Trophoblast cell (in vitro differentiated cells and primary cell): ENCODE measurements around the gene ATP8A2.

Experiments
- DNase-seq, 2 donors: peaks; one replicate each; pipeline ENCODE4 v3.0.0-alpha.2; 2016
- H2AFZ ChIP-seq: 2 replicates; pipeline ENCODE4 v1.6.1; 2013; ENCODE audit warnings: low read length, moderate library complexity, mild to moderate bottlenecking; ENCODE audit not compliant: insufficient read depth, poor library complexity
- H2AK5ac ChIP-seq: 2 replicates; pipeline ENCODE4 v1.6.1; 2013; ENCODE audit warnings: mild to moderate bottlenecking, low read length
- H2BK120ac ChIP-seq: 2 replicates; pipeline ENCODE4 v1.6.1; 2013; ENCODE audit warnings: low read length, mild to moderate bottlenecking, moderate library complexity; ENCODE audit not compliant: insufficient read depth, poor library complexity
- H2BK12ac ChIP-seq: 2 replicates; pipeline ENCODE4 v1.6.1; 2013; ENCODE audit warnings: mild to moderate bottlenecking, low read length, moderate library complexity
- H2BK5ac ChIP-seq: 2 replicates; pipeline ENCODE4 v1.6.1; 2013; ENCODE audit warnings: low read length, low read depth, moderate library complexity, mild to moderate bottlenecking; ENCODE audit not compliant: poor library complexity
- H3K14ac ChIP-seq: 2 replicates; pipeline ENCODE4 v1.6.1; 2013; ENCODE audit warnings: mild to moderate bottlenecking, low read length
- H3K18ac ChIP-seq: 2 replicates; pipeline ENCODE4 v1.6.1; 2013; ENCODE audit warnings: mild to moderate bottlenecking, low read length
- H3K23ac ChIP-seq: 2 replicates; pipeline ENCODE4 v1.6.1; 2013; ENCODE audit warnings: low read length
- H3K27ac ChIP-seq: 2 replicates; pipeline ENCODE4 v1.5.1; 2013; ENCODE audit warnings: low read depth, mild to moderate bottlenecking, inconsistent platforms, low read length, moderate library complexity
- H3K27me3 ChIP-seq: 2 replicates; pipeline ENCODE4 v1.6.1; 2013; ENCODE audit warnings: inconsistent platforms, mild to moderate bottlenecking, low read length, moderate library complexity; ENCODE audit not compliant: insufficient read depth
- H3K36me3 ChIP-seq, 2 experiments: 1 replicate in 1 of 2; 2 replicates in 1 of 2; pipeline ENCODE4 v1.6.1; 2013; ENCODE audit warnings: low read length in 2 of 2, mild to moderate bottlenecking in 2 of 2, moderate library complexity in 1 of 2; ENCODE audit not compliant: insufficient read depth in 2 of 2, control insufficient read depth in 1 of 2
- H3K4ac ChIP-seq: 2 replicates; pipeline ENCODE4 v1.6.1; 2013; ENCODE audit warnings: low read depth, mild to moderate bottlenecking, low read length, moderate library complexity
- H3K4me1 ChIP-seq, 2 experiments: 1 replicate in 1 of 2; 2 replicates in 1 of 2; pipeline ENCODE4 v1.6.1; 2013; ENCODE audit warnings: low read length in 2 of 2, mild to moderate bottlenecking in 2 of 2, moderate library complexity in 1 of 2; ENCODE audit not compliant: insufficient read depth in 2 of 2, control insufficient read depth in 1 of 2
- H3K4me2 ChIP-seq: 2 replicates; pipeline ENCODE4 v1.6.1; 2013; ENCODE audit warnings: inconsistent platforms, mild to moderate bottlenecking, low read length, moderate library complexity
- H3K4me3 ChIP-seq: 2 replicates; pipeline ENCODE4 v1.5.1; 2013; ENCODE audit warnings: mild to moderate bottlenecking, low read depth, low read length, inconsistent platforms
- H3K79me1 ChIP-seq: one replicate; pipeline ENCODE4 v1.6.1; 2013; ENCODE audit warnings: low read length
- H3K79me2 ChIP-seq: 2 replicates; pipeline ENCODE4 v1.6.1; 2013; ENCODE audit warnings: low read length, mild to moderate bottlenecking; ENCODE audit not compliant: control insufficient read depth, insufficient read depth, poor library complexity
- H3K9ac ChIP-seq: 2 replicates; pipeline ENCODE4 v1.6.1; 2013; ENCODE audit warnings: mild to moderate bottlenecking, low read length
- H3K9me3 ChIP-seq: 2 replicates; pipeline ENCODE4 v1.6.1; 2013; ENCODE audit warnings: low read depth, mild to moderate bottlenecking, control low read depth, inconsistent platforms, low read length; ENCODE audit not compliant: insufficient read depth
- H4K12ac ChIP-seq: 2 replicates; pipeline ENCODE4 v1.6.1; 2013; ENCODE audit warnings: low read depth, mild to moderate bottlenecking, low read length, moderate library complexity
- H4K8ac ChIP-seq: 2 replicates; pipeline ENCODE4 v1.6.1; 2013; ENCODE audit warnings: low read depth, mild to moderate bottlenecking, low read length, moderate library complexity
- H4K91ac ChIP-seq: one replicate; pipeline ENCODE4 v1.6.1; 2013; ENCODE audit warnings: low read depth, mild to moderate bottlenecking, low read length, moderate library complexity
- whole genome bisulfite sequencing: extraction: QIAGEN DNeasy Blood & Tissue Kit; methylation state at CpG from one replicate; pipeline ENCODE4 v1.1.7; 2013; ENCODE audit warnings: missing lambda C conversion rate; ENCODE audit not compliant: insufficient read length, insufficient coverage; ENCODE audit errors: extremely low coverage; 5-methylcytosine and 5-hydroxymethylcytosine counted together

Gene ATP8A2

DNA sequence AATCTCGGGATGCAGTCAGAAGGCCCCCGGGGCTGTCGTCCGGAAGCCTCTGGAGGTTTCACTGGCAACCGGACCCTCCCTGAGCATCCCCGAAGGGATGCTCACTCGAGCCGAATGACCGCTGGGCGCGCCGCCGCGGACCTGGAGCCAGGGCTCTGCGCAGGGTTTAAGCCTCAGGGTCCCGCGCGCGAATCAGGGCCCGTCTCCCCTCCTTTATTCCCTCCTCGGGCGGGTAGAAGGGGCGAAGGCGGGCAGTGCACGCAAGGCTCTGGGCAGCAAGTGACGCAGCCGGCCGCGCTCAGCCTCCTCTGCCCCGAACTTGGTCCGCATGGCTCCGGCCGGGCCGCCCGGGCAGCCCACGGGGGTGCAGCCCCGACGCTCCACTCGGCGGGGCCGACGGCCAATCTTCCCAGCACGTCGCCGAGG lies 679.5 kb downstream of the ATP8A2 start:
- H3K79me2 ChIP-seq = no peaks in the 10 kb centered on the region
- no peak overlapping the region for H2BK120ac ChIP-seq
- no peak for DNase-seq
- H3K9me3 ChIP-seq = peaks cover 2% of the 10 kb centered on the region
- no peak overlapping the region for H3K27ac ChIP-seq
- H3K14ac ChIP-seq = no peak overlapping the region
- H2AFZ ChIP-seq = peak overlapping the region; percentile 63
- H3K4me1 ChIP-seq = peaks cover 2 to 12% of the 10 kb centered on the region in 2 experiments
- H3K36me3 ChIP-seq = no peaks in the 10 kb centered on the region
- peak overlapping the region; percentile 85 for H3K4me2 ChIP-seq
- H2BK12ac ChIP-seq = no peak overlapping the region
- H4K8ac ChIP-seq = peak overlapping the region; percentile 53
- no peak overlapping the region for H3K23ac ChIP-seq
- no peak overlapping the region for H4K91ac ChIP-seq
- H3K27me3 ChIP-seq = peaks cover 28% of the 10 kb centered on the region
- no peak overlapping the region for H3K18ac ChIP-seq
- H3K4me3 ChIP-seq = peak overlapping the region; percentile 64
- H2BK5ac ChIP-seq = no peak overlapping the region
- H2AK5ac ChIP-seq = no peak overlapping the region
- H3K4ac ChIP-seq = no peak overlapping the region
- no peak overlapping the region for H3K9ac ChIP-seq
- WGBS = no CpG with 5 or more reads among the region's 45 CpGs
- no peaks in the 10 kb centered on the region for H3K79me1 ChIP-seq
- H4K12ac ChIP-seq = no peak overlapping the region

DNA sequence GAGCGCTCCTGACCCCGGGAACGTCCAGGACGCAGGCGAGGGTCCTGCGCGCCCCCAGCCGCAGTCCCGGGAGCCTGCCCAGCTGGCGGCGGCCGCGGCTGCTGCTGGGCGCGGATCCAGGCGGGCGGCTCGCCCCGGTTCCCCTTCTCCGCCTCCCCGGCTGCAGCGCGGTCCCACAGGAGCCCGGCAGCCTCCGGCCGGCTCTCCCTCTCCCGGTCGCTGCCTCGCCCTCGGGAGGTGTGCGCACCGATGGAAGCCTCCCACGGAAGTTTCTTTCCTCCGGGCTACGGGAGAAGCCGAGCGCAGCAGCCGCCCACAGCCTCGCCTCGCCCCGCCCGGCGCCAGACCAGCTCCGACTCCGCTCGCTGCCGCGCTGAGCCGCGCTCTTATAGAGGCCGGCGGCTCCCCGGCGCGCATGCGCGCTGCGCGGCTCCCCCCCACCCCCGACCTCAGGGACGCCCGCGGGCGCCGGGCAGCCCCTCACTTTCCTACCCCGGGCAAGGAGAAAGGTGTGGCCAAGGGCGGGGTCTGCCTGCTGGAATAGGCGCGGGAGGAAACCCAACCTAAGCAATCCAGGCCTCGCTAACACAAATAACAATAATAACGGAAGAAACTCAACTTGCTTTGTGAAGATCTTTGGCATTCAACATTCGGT lies 680.0 kb downstream of the ATP8A2 start, which contains the start of gene SHISA2:
Gene SHISA2, minus strand, starts transcription at position 360 of the 655 bp plus-strand sequence. CDS start 1,041 bp downstream, outside the sequence.
- DNase-seq = peak in 1 of 2 donors; percentile 68
- Histone ChIP-seq H4K8ac (peak within 1 kb of the TSS; percentile 53), H2BK120ac (no peak within 1 kb of the TSS), H3K27ac (no peak within 1 kb of the TSS), H3K14ac (no peak within 1 kb of the TSS), H3K23ac (no peak within 1 kb of the TSS), H4K91ac (no peak within 1 kb of the TSS), H2AFZ (peak within 1 kb of the TSS; percentile 63), H2BK12ac (no peak within 1 kb of the TSS), H3K4me3 (peak within 1 kb of the TSS; percentile 64), H3K18ac (no peak within 1 kb of the TSS), H3K79me1 (no peaks in the 10 kb centered on the region), H2BK5ac (no peak within 1 kb of the TSS), H3K9me3 (no peaks in the 10 kb centered on the region), H3K4me2 (peak within 1 kb of the TSS; percentile 85), H3K9ac (no peak within 1 kb of the TSS), H4K12ac (no peak within 1 kb of the TSS), H2AK5ac (no peak within 1 kb of the TSS), H3K79me2 (no peaks in the 10 kb centered on the region), H3K4ac (no peak within 1 kb of the TSS), H3K27me3 (peaks cover 28% of the 10 kb centered on the region), H3K36me3 (no peaks in the 10 kb centered on the region), H3K4me1 (peaks cover 2 to 12% of the 10 kb centered on the region in 2 experiments)
- WGBS = no CpG with 5 or more reads among the region's 72 CpGs

DNA sequence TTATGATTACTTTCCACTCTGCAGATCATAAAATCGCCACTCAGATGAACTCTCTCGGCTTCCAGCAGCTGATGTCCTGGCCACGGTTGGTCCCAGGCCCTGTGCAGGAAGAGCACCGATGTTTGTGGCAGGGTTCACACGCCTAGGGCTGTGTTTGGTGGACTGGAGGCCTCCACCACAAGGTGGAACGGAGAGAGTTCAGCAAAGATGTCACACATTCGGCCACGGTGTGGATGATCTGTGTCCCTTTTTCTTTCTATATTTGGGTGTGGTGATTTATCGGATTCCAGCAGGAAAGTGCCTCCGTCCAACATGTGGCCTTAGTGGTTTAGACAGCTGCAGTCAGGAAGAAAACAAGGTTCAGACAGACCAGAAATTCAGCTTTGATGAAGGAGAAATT lies 680.6 kb downstream of the ATP8A2 start:
- H4K8ac ChIP-seq = no peak overlapping the region
- no peak overlapping the region for H3K18ac ChIP-seq
- peak overlapping the region; percentile 85 for H3K4me2 ChIP-seq
- no peak overlapping the region for H4K91ac ChIP-seq
- H3K27ac ChIP-seq = no peak overlapping the region
- H3K14ac ChIP-seq = no peak overlapping the region
- peaks cover 2 to 12% of the 10 kb centered on the region in 2 experiments for H3K4me1 ChIP-seq
- peak overlapping the region; percentile 5 for H3K4me3 ChIP-seq
- H3K27me3 ChIP-seq = peaks cover 28% of the 10 kb centered on the region
- WGBS = no CpG with 5 or more reads among the region's 10 CpGs
- no peak overlapping the region for H4K12ac ChIP-seq
- no peak overlapping the region for H2AK5ac ChIP-seq
- H3K4ac ChIP-seq = no peak overlapping the region
- no peak overlapping the region for H2BK12ac ChIP-seq
- H3K9ac ChIP-seq = no peak overlapping the region
- no peak overlapping the region for H2BK5ac ChIP-seq
- no peaks in the 10 kb centered on the region for H3K79me1 ChIP-seq
- no peak overlapping the region for H2BK120ac ChIP-seq
- H3K9me3 ChIP-seq = no peaks in the 10 kb centered on the region
- no peak for DNase-seq
- no peaks in the 10 kb centered on the region for H3K36me3 ChIP-seq
- no peak overlapping the region for H2AFZ ChIP-seq
- no peak overlapping the region for H3K23ac ChIP-seq
- no peaks in the 10 kb centered on the region for H3K79me2 ChIP-seq

DNA sequence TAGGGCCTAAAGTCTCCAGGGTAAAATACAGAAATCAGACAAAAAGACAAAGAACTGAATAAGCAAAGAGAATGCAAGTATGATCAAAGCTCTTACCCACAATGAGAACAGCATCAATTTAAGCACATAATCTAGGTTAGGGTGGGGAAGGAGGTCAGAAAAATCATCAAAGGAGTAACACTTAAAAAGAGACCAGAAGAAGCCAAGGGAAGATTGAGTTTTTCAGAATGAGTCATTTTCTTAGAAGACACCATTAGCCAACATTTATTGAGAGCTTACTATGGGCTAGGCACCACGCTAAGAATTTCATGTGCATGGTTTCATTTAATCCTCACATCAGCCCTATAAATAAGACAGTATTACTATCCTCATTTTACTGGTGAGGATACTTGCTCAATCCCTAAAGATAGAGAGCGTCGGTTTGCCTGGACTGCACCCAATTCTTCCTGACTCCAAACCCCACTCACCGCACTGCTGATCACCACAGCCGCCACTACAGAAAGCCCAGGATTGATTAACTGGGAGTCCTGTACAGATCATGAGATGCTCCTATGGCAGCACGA lies 681.7 kb downstream of the ATP8A2 start:
- H4K91ac ChIP-seq = no peak overlapping the region
- DNase-seq = no peak
- no peak overlapping the region for H3K9ac ChIP-seq
- H3K79me2 ChIP-seq = no peaks in the 10 kb centered on the region
- H3K9me3 ChIP-seq = peaks cover 2% of the 10 kb centered on the region
- peaks cover 28% of the 10 kb centered on the region for H3K27me3 ChIP-seq
- no peak overlapping the region for H3K4me3 ChIP-seq
- H2BK120ac ChIP-seq = no peak overlapping the region
- no peak overlapping the region for H2AFZ ChIP-seq
- no peak overlapping the region for H3K27ac ChIP-seq
- no peak overlapping the region for H4K8ac ChIP-seq
- H3K4me1 ChIP-seq = peaks cover 2 to 12% of the 10 kb centered on the region in 2 experiments
- WGBS = no CpG with 5 or more reads among the region's 6 CpGs
- no peak overlapping the region for H2BK12ac ChIP-seq
- H3K23ac ChIP-seq = no peak overlapping the region
- H4K12ac ChIP-seq = no peak overlapping the region
- H3K14ac ChIP-seq = no peak overlapping the region
- no peaks in the 10 kb centered on the region for H3K79me1 ChIP-seq
- H2AK5ac ChIP-seq = no peak overlapping the region
- no peak overlapping the region for H3K4me2 ChIP-seq
- no peak overlapping the region for H2BK5ac ChIP-seq
- no peak overlapping the region for H3K4ac ChIP-seq
- no peak overlapping the region for H3K18ac ChIP-seq
- H3K36me3 ChIP-seq = no peaks in the 10 kb centered on the region
